ENCODE measurements around the gene AMZ1.
A peak's percentile ranks its signal among the peaks of the same experiment; 100 is the strongest.
"Not testable (repeated sequence)": the region's sequence is repeated elsewhere in the genome, so short reads cannot be mapped to it uniquely, and the experiment has no call there.

AMZ1 gene

GRCh38 chr7:2714636-2715035, 26.6 kb downstream of the AMZ1 start:
- DNase-seq = no peak

GRCh38 chr7:2715341-2716231, 27.6 kb downstream of the AMZ1 start:
- DNase-seq = peak; percentile 62

- DNase-seq = no peak
These were observed 28.5 kb downstream of the AMZ1 start for GRCh38 chr7:2716488-2716887.

GRCh38 chr7:2716906-2717292, 28.9 kb downstream of the AMZ1 start:
- no peak for DNase-seq

GRCh38 chr7:2717293-2718261, 29.6 kb downstream of the AMZ1 start:
- DNase-seq = peak; percentile 6

GRCh38 chr7:2718296-2718965, 30.4 kb downstream of the AMZ1 start:
- no peak for DNase-seq

- DNase-seq = peak; percentile 51
These were observed 31.0 kb downstream of the AMZ1 start for GRCh38 chr7:2719007-2719406.

- DNase-seq = no peak
These were observed 32.0 kb downstream of the AMZ1 start for GRCh38 chr7:2720024-2720423.

- no peak for DNase-seq
These were observed 33.8 kb downstream of the AMZ1 start for GRCh38 chr7:2721842-2722241.

- no peak for DNase-seq
These were observed 34.6 kb downstream of the AMZ1 start for GRCh38 chr7:2722591-2722990.

GRCh38 chr7:2723138-2723850, 35.3 kb downstream of the AMZ1 start:
- DNase-seq = no peak

GRCh38 chr7:2724036-2724435, 36.0 kb downstream of the AMZ1 start:
- not testable (repeated sequence) for DNase-seq

- DNase-seq = no peak
These were observed 36.6 kb downstream of the AMZ1 start for GRCh38 chr7:2724453-2725177.

- DNase-seq = no peak
These were observed 37.4 kb downstream of the AMZ1 start for GRCh38 chr7:2725178-2726105.

GRCh38 chr7:2726316-2727018, 38.5 kb downstream of the AMZ1 start:
- DNase-seq = no peak

- DNase-seq = not testable (repeated sequence)
These were observed 39.2 kb downstream of the AMZ1 start for GRCh38 chr7:2727206-2727605.

- no peak for DNase-seq
These were observed 40.5 kb downstream of the AMZ1 start for GRCh38 chr7:2728316-2729030.

GRCh38 chr7:2729031-2729892, 41.3 kb downstream of the AMZ1 start:
- no peak for DNase-seq
